Measurements from ENCODE around the gene MEI4. TPM values are rescaled to one million over a fixed set of nuclear protein-coding genes. Genes with fewer than 3 reads are reported as not detected.

Gene MEI4
- total and polyA plus RNA-seq, 2 donors (not counting 1 experiment from before 2014, with no cell fraction given): not detected

DNA sequence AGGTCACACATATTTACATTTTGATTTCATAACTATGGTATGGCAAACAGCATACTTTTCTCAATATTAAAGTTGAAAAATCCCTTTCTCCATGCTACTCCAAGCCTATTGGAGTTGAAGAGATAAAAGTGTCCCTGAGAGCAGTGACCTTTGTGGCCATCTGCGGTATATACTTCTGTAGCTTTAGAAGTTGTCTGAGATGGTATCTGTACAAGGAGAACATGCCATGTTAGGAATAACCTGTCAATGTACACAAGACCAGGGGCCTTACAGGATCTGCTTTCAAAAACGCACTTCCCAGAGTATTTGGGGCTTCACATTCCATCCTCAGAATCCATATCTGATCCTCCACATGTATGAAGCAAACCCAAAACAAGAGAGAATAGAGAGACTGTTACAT lies 226.7 kb downstream of the MEI4 start:
- Mint-ChIP-seq H3K27me3 (no peaks in the 10 kb centered on the region), H3K4me3 (no peak overlapping the region), H3K4me1 (no peaks in the 10 kb centered on the region), H3K27ac (no peak overlapping the region), H3K9me3 (ENCODE audit: insufficient read depth) (no peaks in the 10 kb centered on the region)
- H3K36me3 ChIP-seq (replicated peaks in 1 of 2; ENCODE audit: control extremely low read depth in 1 of 2, control insufficient read depth in 1 of 2, extremely low read depth in 1 of 2, insufficient read depth in 2 of 2, low read length in 1 of 2): no peaks in the 10 kb centered on the region
- intact Hi-C loops (cut with micrococcal nuclease): no loop called here
- no peak overlapping the region for H3K4me2 ChIP-seq (replicated peaks; ENCODE audit: low read depth, low read length, poor library complexity, severe bottlenecking)
- no peak for ATAC-seq (ENCODE audit: low read depth)
- H3K4me1 ChIP-seq (ENCODE audit: control insufficient read depth in 2 of 2, insufficient read depth in 2 of 2, low read length in 2 of 2): no peaks in the 10 kb centered on the region
- H4K20me1 ChIP-seq (ENCODE audit: control insufficient read depth, insufficient read depth, low read length, poor library complexity, severe bottlenecking): no peaks in the 10 kb centered on the region
- no peaks in the 10 kb centered on the region for H3K9me3 ChIP-seq (ENCODE audit: control extremely low read depth in 1 of 3, control insufficient read depth in 2 of 3, insufficient read depth in 1 of 3, low read length in 2 of 3)
- WGBS (ENCODE audit: insufficient coverage): 50% methylated on average over 1 of the region's 2 CpGs
- CTCF ChIA-PET: no interaction called here
- H3K27ac ChIP-seq (ENCODE audit: low read length in 2 of 2): no peak overlapping the region
- H3K4me3 ChIP-seq (ENCODE audit: control extremely low read depth in 1 of 5, extremely low read depth in 1 of 5, insufficient read depth in 1 of 5, low read depth in 2 of 5, low read length in 4 of 5): no peak overlapping the region
- no peak for TF ChIP-seq EZH2 (IDR thresholded peaks at IDR 0.05; ENCODE audit: borderline replicate concordance, insufficient read depth, low read depth, low read length, poor library complexity, severe bottlenecking)
- TF ChIP-seq, protein P1, sequence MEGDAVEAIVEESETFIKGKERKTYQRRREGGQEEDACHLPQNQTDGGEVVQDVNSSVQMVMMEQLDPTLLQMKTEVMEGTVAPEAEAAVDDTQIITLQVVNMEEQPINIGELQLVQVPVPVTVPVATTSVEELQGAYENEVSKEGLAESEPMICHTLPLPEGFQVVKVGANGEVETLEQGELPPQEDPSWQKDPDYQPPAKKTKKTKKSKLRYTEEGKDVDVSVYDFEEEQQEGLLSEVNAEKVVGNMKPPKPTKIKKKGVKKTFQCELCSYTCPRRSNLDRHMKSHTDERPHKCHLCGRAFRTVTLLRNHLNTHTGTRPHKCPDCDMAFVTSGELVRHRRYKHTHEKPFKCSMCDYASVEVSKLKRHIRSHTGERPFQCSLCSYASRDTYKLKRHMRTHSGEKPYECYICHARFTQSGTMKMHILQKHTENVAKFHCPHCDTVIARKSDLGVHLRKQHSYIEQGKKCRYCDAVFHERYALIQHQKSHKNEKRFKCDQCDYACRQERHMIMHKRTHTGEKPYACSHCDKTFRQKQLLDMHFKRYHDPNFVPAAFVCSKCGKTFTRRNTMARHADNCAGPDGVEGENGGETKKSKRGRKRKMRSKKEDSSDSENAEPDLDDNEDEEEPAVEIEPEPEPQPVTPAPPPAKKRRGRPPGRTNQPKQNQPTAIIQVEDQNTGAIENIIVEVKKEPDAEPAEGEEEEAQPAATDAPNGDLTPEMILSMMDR (IDR thresholded peaks at IDR 0.05): no peak
- H2AFZ ChIP-seq (ENCODE audit: insufficient read depth, low read depth, low read length, poor library complexity, severe bottlenecking): no peak overlapping the region
- no peak for DNase-seq
- POLR2A ChIA-PET: no interaction called here
- H3K27me3 ChIP-seq (replicated peaks in 1 of 4; ENCODE audit: control extremely low read depth in 1 of 4, control insufficient read depth in 3 of 4, insufficient read depth in 4 of 4, low read length in 3 of 4): no peaks in the 10 kb centered on the region
- no peaks in the 10 kb centered on the region for H3K79me2 ChIP-seq (ENCODE audit: control insufficient read depth, insufficient read depth, low read length)
- H3K9ac ChIP-seq (ENCODE audit: low read length): no peak overlapping the region

DNA sequence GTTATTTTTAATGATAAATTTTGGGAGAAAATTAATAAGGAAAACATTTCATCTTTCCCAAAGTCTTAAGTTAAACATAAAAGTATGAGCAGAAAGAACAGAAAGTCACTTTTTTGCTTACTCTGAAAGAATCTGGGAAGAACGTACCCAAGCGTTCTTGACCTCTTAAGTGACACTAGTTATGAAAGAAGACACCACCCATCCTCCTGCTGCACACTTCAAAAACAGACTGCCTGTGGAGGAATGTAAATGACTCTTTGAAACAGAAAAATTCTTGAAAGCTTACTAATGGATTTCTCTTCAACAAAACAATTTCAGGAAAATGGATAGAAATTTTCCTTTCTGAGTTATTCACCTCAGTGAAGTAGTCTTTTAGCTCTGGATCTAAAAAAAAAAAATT lies 227.7 kb downstream of the MEI4 start:
- ChIA-PET CTCF (interaction anchor here (0.6 kb wide), 1 partner anchor 10 kb away, joined by 3 read pairs; no protein-coding TSS in a partner anchor), POLR2A (no interaction called here)
- intact Hi-C loops (cut with micrococcal nuclease): no loop called here
- WGBS (ENCODE audit: insufficient coverage): no CpG with 5 or more reads among the region's 2 CpGs
- TF ChIP-seq, protein P1 (IDR thresholded peaks at IDR 0.05): no peak
- no peak for TF ChIP-seq EZH2 (IDR thresholded peaks at IDR 0.05; ENCODE audit: borderline replicate concordance, insufficient read depth, low read depth, low read length, poor library complexity, severe bottlenecking)
- H3K4me2 ChIP-seq (replicated peaks; ENCODE audit: low read depth, low read length, poor library complexity, severe bottlenecking): no peak overlapping the region
- Mint-ChIP-seq H3K9me3 (ENCODE audit: insufficient read depth) (peaks cover 3% of the 10 kb centered on the region), H3K27ac (no peak overlapping the region), H3K4me1 (no peaks in the 10 kb centered on the region), H3K27me3 (no peaks in the 10 kb centered on the region), H3K4me3 (no peak overlapping the region)
- H3K9me3 ChIP-seq (ENCODE audit: control extremely low read depth in 1 of 3, control insufficient read depth in 2 of 3, insufficient read depth in 1 of 3, low read length in 2 of 3): no peaks in the 10 kb centered on the region
- no peaks in the 10 kb centered on the region for H3K27me3 ChIP-seq (replicated peaks in 1 of 4; ENCODE audit: control extremely low read depth in 1 of 4, control insufficient read depth in 3 of 4, insufficient read depth in 4 of 4, low read length in 3 of 4)
- no peak for ATAC-seq (ENCODE audit: low read depth)
- H3K36me3 ChIP-seq (replicated peaks in 1 of 2; ENCODE audit: control extremely low read depth in 1 of 2, control insufficient read depth in 1 of 2, extremely low read depth in 1 of 2, insufficient read depth in 2 of 2, low read length in 1 of 2): no peaks in the 10 kb centered on the region
- H3K27ac ChIP-seq (ENCODE audit: low read length in 2 of 2): no peak overlapping the region
- no peak overlapping the region for H3K9ac ChIP-seq (ENCODE audit: low read length)
- H3K4me1 ChIP-seq (ENCODE audit: control insufficient read depth in 2 of 2, insufficient read depth in 2 of 2, low read length in 2 of 2): no peaks in the 10 kb centered on the region
- no peaks in the 10 kb centered on the region for H3K79me2 ChIP-seq (ENCODE audit: control insufficient read depth, insufficient read depth, low read length)
- no peaks in the 10 kb centered on the region for H4K20me1 ChIP-seq (ENCODE audit: control insufficient read depth, insufficient read depth, low read length, poor library complexity, severe bottlenecking)
- no peak for DNase-seq
- H2AFZ ChIP-seq (ENCODE audit: insufficient read depth, low read depth, low read length, poor library complexity, severe bottlenecking): no peak overlapping the region
- H3K4me3 ChIP-seq (ENCODE audit: control extremely low read depth in 1 of 5, extremely low read depth in 1 of 5, insufficient read depth in 1 of 5, low read depth in 2 of 5, low read length in 4 of 5): no peak overlapping the region

Measured in B cell (primary cell).